ENCODE measurements around the gene IQSEC1.
A peak's percentile ranks its signal among the peaks of the same experiment; 100 is the strongest.

IQSEC1 gene

DNA sequence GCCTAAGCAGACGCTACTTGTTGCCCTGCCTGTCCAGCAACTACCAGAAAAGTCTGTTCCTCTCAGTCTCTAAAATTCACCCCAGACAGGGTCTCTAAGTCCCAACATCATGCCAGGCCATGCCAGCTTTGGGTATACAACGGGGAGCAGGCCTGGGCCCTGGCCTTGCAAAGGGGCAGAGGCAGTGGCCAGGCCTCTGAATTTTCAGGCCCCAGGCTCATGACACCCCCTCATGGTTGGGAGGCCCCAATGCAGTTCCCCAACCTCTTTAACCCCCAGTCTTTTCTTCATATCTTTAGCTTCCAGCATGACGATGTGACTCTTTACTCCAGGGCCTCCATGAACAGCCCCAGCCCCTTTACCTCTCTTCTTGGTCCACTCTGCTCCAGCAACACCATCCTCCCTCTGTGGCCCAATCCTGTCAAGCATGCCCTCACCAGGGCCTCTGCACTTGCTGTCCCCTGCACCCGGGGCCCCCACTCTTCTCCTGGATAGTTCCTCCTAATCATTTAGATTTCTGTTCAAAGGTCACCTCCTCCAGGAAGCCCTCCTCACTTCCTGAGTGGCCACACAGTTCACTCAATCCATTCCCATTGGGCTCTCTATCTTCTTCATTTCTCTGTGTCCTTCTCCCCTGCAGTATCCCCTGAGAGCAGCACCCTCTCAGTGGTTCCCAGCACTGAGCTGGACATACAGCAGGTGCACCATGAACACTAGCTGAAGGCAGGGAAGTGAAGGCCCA lies 4.8 kb downstream of the IQSEC1 start:
- no peak for DNase-seq (ENCODE audit: low spot score)

DNA sequence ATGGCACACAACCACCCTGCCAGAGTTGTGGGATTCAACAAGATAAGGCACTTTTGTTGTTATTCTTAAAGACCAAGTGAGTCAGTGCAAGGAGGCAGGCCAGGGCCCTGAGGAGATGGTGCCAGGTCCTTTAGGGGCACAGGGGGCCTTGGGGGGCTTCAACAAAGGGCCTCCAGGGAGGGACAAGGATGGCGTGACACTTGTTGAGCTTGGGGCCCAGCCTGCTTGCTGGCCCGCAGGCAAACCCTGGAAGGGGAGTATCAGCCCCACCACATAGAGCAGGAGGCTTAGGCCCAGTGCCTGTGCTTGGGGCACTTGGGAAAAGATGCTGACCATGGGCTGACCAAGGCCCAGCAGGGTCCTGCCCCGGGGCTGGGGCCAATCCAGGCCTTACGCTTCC lies 5.5 kb downstream of the IQSEC1 start:
- no peak for DNase-seq (ENCODE audit: low spot score)

DNA sequence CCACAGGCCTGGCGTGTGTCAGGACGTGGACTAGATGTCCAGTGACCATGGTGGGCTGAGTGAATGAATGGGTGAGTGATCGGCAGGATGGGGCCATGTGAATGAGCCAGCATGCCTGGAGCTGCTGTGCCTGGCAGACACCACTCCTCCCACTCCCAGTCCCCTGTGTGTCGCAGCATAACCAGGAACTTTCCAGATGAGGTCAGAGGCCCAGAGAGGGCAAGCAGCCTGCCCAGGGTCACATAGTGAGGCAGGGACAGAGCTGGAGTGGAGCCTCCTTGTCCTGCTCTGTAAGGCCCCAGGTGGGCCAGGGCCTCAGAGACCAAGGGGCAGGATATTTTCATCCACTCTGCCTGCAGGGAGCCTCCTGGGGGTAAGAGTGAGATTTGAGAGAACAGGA lies 6.4 kb downstream of the IQSEC1 start:
- DNase-seq (ENCODE audit: low spot score) = no peak

DNA sequence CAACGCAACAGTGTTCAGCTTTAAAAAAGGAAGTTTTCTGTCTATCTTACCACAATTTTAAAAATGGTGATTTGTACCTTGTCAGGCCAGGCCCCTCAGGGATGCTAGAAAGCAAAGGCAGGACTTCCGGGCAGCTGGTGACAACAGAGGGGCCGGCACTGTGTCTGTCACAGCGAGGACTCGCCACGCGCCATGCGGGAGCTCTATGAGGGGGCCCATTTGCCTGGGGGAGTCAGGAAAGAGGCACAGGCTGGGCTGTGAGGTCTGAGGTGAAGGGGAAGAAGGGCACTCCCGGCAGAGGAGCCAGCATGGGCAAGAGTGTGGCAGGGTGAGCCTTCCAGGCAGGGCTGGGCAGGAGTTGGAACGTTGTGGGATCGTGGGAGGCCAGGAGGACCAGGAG lies 7.0 kb downstream of the IQSEC1 start:
- no peak for DNase-seq (ENCODE audit: low spot score)

DNA sequence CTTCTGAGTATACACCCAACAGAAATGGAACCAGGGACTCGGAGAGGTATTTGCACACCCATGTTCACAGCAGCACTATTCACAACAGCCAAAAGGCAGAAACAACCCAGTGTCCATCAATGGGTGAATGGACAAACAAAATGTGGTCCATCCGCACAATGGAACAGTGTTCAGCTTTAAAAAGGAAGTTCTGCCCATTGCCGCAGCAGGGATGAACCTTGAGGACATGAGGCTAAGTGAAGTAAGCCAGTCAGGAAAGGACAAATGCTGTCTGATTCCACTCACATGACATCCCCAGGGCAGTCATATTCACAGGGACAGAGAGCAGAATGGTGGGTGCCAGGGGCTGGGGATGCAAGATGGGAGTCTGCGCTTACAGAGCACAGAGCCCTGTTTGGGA lies 7.5 kb downstream of the IQSEC1 start:
- DNase-seq (ENCODE audit: low spot score) = no peak

DNA sequence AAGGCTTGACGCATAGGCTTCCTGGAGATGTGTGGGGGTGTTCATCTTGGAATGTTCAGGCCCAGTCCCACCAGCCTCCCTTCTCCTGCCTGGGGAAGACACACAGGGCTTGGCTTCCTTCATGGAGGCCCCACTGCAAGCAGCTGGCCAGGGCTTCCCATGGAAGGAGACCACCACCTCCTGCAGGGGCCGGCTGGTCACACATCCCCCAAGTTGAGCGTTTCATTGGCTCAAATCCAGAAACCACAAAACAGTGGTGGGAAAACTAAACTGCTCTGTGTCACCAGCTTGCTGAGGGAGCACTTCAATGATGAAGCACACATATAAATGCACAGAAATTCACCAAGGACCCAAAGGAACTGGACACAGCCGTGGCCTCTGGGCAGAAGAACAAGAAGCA lies 8.3 kb downstream of the IQSEC1 start:
- DNase-seq (ENCODE audit: low spot score) = no peak

DNA sequence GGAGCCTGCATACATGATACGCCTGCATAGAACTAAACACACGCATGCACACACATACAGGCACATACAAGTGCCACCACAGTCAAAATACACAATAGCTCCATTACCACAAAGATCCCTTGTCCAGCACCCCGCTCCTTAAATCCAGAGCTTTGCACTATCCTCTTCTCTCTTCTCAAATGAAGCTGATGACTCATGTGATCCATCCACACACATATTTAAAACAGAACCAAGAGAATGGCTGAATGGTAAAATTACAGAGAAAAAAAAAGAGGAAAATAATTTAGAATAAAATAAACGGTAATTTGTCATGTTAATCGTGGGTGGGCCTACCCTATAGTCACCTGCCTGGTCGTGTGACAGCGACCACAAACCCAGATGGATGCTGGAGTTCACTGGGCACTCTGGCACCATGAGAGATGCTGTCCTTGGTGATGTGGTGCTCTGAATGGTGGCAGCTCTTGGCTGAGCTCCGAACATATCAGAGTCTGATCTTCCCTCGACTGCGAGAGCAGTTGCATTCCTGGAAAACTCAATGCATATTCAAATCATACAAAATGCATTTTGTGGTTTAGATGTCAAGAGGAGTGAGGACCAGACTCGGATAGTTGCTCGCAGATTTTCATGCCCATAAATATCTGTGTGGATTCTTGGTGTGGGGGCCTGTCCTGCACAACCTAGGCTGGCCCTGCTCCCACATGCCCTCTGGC lies 8.9 kb downstream of the IQSEC1 start:
- DNase-seq (ENCODE audit: low spot score) = no peak

DNA sequence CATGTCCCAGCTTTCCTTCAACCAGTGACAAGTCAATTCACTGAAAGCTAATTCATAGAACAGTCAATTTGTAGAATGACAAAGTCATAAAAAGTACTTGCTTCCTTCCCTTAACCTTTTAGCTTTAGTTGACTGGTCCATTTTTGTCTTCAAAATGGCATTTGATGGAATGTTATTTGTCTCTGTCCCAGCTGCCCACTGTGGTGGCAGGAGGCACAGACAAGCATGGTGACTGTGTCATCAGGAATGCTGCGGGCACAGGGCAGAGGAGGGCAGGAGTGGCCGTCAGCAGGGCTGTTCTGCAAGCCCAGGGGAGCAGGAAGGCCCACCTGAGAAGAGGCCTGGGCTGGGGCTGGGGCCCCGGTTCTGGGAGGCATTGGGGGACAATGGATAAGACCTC lies 10.0 kb downstream of the IQSEC1 start:
- no peak for DNase-seq (ENCODE audit: low spot score)

DNA sequence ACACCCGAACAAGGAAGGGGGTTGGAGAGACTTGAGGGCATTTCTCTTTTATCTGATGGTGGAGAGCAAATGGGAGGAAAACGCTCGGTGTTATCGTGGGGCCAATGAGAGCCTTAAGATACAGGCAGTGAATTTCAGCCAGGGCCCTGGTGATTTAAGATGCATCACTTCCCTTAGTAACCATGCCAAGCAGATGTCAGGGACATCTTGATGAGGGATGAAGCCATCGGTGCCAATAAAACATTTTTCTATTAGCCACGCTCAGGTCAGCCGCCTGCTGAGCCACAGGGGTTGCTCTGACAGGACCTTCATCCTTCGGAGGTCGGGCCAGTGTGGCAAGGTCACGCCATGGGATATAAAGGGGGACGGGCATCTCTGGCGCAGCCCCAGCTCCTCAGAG lies 10.6 kb downstream of the IQSEC1 start:
- no peak for DNase-seq (ENCODE audit: low spot score)

DNA sequence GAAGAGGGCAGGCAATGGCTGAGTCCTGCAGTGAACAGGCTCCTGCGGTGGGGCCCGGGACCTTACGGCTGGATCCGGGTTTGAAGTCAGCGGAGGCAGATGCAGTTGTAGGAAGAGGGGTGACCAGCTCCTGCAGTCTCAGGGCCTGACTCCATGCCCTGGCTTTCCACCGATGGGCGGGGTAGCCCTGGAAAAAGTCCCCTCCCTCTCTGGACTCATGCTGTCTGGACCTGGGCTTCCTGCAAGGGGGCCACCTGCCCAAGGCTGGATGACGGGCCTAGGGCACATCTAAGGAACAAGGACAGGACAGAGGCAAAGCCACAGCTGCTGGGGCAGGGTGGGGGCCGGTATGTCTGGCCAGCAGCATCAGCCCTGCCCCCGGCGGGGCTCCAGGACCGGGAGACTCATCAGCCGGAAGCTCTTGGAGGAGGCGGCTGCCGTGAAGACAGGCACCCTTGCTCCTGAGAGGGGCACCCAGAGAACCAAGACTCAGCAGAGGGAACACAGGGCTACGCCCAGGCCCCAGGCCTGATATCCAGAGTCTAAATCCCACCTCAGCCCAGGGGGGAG lies 12.8 kb downstream of the IQSEC1 start:
- no peak for DNase-seq (ENCODE audit: low spot score)

DNA sequence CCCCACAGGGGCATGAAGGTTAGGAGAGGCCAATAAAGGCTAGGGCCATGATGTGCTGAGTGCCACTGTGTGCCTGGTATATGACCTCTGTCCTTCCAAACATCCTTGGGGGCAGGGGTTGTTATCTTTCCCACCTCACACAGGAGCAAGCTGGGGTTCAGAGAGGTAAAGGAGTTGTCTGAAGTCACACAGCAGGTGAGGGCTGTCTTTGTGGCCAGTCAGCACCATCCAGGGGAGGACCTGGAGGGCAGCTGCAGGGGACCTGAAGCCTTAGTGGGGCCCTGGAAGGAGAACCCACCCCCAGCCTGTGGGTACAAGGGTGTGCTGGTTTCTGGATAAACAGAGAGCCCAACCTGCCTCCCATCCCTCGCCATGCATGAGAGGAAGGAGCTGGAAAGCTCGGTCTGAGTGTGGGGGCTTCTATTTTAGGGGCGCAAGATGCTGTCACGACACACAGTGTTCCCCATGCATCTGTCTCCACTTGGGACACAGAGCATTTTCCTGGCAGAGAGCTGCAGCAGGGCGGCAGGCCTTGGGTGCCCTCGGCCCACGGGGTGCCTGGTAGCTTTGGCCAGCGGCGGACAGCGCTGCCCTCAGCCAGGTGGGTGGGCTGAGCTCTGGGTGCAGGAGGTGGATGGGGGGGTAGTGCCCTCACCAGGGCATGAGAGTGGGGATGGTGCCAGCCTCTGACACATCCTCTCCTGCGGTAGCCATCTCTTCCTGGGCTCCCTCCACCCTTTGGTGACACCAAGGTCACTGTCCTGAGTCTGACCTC lies 14.7 kb downstream of the IQSEC1 start:
- DNase-seq (ENCODE audit: low spot score) = no peak

DNA sequence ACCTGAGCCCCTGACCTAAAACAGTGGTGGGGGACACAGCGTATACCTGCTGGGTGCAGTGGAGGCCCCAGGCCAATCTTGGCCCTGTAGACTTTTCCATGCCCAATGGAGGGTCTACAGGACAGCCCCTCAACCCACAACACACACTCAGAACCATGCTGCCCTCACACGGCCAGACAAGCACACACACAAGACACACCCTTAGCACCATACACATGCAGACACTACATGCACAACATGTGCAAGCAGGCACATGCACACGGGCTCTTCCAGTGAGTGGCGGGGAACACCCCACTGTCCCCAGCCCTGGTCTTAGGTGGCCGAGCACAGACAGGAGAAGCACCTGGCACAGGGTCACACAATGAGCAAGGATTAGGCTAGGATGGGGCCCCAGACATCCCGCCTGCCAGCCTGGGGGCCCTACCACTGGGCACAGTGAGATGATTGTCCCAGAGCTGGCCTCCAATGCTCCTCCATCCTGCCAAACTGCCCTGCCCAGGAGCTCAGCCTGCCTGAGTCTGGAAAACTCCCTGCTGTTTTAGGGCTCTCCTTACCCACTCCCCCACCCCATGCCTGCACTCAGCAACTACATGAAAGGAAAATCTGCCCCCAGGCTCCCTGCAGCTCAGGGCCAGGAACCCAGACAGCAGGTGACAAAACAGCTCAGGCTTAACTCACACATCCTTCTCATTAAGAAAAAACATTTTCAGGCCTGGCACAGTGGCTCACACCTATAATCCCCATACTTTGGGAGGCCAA lies 15.8 kb downstream of the IQSEC1 start:
- peak; percentile 52 for DNase-seq (ENCODE audit: low spot score)

DNA sequence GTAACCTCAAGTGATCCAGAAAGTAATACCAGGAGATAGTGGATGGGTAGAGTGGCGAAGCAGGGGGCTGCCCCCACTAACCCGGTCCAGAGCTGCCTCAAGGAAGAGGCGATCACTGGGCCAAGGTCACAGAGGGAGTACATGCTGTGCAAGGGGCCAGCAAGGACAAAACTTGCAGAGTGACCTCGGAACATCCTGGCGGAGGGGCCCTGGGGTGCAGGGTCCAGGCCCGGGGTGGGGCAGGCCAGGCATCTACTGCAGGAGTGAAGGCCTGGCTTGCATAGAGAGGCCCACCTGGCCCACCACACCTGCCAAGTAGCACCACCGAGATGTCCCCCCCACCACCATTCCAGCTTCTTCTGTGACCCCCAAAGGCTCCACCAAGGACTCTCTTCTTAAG lies 17.6 kb downstream of the IQSEC1 start:
- no peak for DNase-seq (ENCODE audit: low spot score)

DNA sequence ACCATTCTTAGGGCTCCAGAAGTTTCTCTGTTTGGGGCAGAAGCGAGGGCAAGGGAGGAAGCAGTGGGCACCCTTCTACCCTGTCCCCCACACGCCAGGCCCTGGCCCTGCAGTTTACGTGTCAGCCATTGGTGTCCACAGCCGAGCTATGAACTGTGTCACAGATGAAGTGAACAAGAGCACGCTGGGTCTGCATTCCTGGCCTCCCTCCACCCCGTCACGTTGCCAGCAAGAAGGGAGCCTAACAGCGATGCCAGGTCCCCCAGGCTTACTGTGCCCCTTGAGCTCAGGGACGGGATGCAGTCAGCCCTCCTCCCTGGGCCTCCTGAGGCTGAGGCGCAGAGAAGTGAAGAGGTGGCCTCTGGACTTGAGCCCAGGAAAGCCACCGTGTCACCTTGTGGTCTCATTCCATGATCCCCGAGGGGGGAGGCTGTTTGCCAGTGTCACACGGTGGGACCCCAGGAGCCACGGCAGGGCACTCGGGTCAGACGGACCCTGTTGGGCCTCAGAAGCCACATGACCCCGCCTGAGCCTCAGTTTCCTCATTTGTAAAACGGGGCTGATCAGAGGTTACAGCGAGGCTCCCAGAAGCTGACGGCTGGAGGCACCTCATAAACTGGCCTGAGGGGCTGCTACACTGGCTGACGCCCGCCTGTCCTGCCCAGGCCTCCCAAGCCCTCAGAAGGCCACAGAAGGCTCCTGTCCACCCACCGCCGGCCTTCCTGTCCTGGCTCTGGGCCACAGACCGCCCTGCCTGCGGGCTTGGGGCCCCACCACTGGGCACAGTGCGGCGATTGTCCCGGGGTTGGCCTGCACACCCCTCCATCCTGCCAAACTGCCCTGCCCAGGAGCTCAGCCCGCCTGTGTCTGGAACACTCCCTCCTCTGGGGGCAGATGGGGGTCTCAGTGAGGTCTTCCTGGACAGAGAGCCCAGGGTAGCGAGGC lies 18.6 kb downstream of the IQSEC1 start:
- DNase-seq (ENCODE audit: low spot score) = no peak

DNA sequence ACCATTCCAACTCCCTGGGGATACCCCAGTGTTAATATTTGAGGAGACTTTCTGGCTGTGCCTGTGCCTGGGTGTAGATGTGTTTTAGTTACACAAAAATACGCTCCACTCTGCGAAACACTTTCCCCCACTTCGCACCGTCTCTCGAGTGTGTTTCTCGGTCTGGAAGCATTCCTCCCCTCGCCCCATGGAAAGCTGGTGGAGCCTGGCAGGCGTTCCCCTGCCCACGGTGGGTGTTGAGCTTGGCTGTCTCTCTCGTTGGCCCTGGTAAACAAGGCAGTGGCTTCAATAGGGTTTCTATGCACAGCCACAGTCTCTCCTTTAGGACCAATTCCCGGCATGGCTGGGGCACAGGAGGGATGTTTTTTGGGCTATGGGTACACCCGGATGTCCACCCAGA lies 19.3 kb downstream of the IQSEC1 start:
- peak; percentile 81 for DNase-seq (ENCODE audit: low spot score)

DNA sequence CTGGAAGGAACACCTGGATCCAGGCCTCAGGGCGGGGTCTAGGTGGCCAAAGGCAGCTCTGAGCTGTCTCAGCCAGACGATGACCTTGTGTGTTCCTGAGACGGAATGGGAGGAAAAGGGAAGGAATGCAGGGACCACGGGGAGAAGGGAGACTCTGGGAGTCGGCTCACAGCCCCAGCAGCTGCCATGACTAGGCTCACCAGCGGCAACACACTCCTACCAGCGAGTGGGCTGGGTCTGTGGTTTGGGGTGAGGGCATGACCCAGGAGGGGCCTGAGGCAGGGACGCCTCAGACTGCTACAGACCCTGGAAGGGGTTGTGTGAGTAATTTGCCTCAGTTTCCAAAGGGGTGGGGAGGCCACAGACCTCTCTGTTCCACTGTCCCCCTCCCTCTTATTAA lies 19.8 kb downstream of the IQSEC1 start:
- DNase-seq (ENCODE audit: low spot score) = no peak

DNA sequence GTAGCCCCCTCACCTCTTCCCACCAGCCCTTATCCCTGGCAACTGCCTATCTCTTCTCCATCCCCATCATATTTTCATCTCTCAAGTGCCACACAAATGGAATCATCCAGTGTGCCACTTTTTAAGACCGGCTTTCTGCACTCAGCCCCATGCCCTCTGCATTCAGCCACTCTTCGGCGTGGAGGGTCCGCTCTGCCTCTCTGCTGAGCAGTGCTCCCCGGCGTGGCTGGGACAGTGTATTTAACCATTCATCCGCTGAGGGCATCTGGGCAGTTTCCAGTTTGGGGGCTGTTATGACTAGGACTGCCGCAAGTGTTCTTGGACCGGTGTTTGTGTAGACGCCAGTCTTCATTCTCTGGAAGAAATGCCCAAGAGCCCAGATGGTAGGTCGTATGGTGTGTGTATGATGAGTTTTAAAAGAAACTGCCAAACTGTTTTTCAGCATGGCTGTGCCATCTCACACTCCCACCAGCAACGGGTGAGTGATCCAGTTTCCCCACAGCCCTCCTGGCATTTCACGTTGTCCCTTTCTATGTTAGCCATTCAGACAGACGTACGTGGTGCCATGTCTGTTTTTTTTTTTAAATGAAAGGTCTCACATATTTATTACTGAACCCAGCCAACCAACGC lies 20.9 kb downstream of the IQSEC1 start:
- no peak for DNase-seq (ENCODE audit: low spot score)

DNA sequence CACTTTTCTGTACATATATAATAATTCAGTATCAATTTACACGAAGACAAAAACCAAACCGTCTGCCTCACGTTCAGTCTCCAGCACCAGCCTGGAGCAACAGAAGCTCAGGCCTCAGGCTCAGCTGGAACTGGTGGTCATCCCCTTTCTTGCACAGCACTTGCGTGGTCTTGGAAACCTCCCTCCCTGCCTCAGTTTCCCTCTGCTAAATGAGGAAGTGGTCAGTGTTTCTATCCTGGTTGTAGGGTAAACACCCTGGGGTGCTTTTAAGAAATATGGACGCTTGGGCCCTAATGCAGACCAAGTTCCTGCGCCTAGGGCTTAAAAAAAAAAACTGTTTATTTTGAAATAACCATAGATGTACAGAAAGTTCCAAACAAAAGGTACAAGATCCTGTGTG lies 21.6 kb downstream of the IQSEC1 start:
- no peak for DNase-seq (ENCODE audit: low spot score)

DNA sequence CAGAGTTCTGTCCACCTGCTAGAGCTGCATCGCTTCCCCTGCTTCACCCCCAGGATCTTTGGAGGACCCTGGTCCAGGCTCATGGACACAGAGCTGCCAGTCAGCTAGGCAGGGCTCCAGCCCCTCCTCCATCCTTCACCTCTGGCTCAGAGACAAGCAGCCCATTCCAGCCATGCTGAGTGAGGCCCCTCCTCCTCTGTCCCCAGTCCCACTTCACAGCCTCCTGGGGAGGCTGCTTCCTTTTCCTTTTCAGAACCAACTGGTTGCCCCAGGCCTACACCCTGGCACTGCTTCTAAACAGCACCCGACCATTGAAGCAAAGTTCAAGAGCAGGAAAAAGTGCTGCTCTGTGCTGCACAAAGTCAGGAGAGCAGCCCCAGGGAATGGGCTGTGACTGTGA lies 22.2 kb downstream of the IQSEC1 start:
- peak; percentile 43 for DNase-seq (ENCODE audit: low spot score)

DNA sequence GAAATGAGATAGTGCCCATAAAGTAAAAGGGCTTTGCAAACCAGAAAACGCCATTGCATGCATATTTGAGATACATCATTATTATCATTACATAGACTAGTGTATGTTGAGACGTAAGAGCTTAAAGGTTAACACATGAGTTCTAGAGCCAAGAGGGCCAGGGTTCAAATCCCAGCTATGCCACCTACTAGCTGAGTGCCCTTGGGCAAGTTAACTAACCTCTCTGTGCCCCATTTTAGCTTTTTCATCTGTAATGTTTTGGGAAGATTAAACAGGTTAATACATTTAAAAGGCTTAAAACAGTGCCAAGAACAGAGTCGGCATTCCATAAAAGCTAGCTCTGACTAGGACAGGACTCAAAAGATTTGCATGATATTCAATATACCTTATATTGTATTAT lies 22.8 kb downstream of the IQSEC1 start:
- no peak for DNase-seq (ENCODE audit: low spot score)
